ENCODE results near the gene CYB5A. TPM values are rescaled to one million over a fixed set of nuclear protein-coding genes. Genes with fewer than 3 reads are reported as not detected.

The CYB5A gene
- total RNA-seq, 1 donor from 2014 or later, result 213 TPM

GRCh38 chr18:74326231-74326630 is 34.5 kb upstream of the CYB5A start:
- Mint-ChIP-seq H3K27me3 (no peaks in the 10 kb centered on the region), H3K27ac (peak overlapping the region; percentile 96), H3K36me3 (ENCODE audit: insufficient read depth) (no peaks in the 10 kb centered on the region), H3K4me1 (ENCODE audit: low read depth) (peaks cover 18% of the 10 kb centered on the region), H3K4me3 (ENCODE audit: low read depth) (no peak overlapping the region), H3K9me3 (ENCODE audit: low read depth) (no peaks in the 10 kb centered on the region)
- no peak for DNase-seq (ENCODE audit: low spot score, unreplicated experiment)
- no peak for TF ChIP-seq CTCF (IDR thresholded peaks at IDR 0.05; ENCODE audit: unreplicated experiment)

- H3K27me3 Mint-ChIP-seq, result no peaks in the 10 kb centered on the region
Observed at GRCh38 chr18:74316257-74317170, 24.8 kb upstream of the CYB5A start.

GRCh38 chr18:74315464-74316256 is 23.9 kb upstream of the CYB5A start, which contains the start of gene C18orf63:
Gene C18orf63 (plus strand): TSS chr18:74315839. CDS start chr18:74317866, 2,027 bp downstream.
- Mint-ChIP-seq H3K27ac (no peak within 1 kb of the TSS), H3K27me3 (no peaks in the 10 kb centered on the region), H3K4me1 (ENCODE audit: low read depth) (peaks cover 2% of the 10 kb centered on the region)

More at GRCh38 chr18:74316257-74317170, 24.8 kb upstream of the CYB5A start:
- TF ChIP-seq CTCF (IDR thresholded peaks at IDR 0.05; ENCODE audit: unreplicated experiment), result no peak
- Mint-ChIP-seq H3K36me3 (ENCODE audit: insufficient read depth) (no peaks in the 10 kb centered on the region), H3K4me1 (ENCODE audit: low read depth) (peaks cover 2% of the 10 kb centered on the region), H3K9me3 (ENCODE audit: low read depth) (no peaks in the 10 kb centered on the region), H3K27ac (no peak overlapping the region), H3K4me3 (ENCODE audit: low read depth) (no peak overlapping the region)
- DNase-seq (ENCODE audit: low spot score, unreplicated experiment), result no peak

GRCh38 chr18:74314759-74315463 is 23.1 kb upstream of the CYB5A start:
- Mint-ChIP-seq H3K27me3 (no peaks in the 10 kb centered on the region), H3K4me1 (ENCODE audit: low read depth) (peaks cover 2% of the 10 kb centered on the region), H3K36me3 (ENCODE audit: insufficient read depth) (no peaks in the 10 kb centered on the region), H3K4me3 (ENCODE audit: low read depth) (no peak overlapping the region), H3K27ac (no peak overlapping the region), H3K9me3 (ENCODE audit: low read depth) (no peaks in the 10 kb centered on the region)
- no peak for TF ChIP-seq CTCF (IDR thresholded peaks at IDR 0.05; ENCODE audit: unreplicated experiment)
- DNase-seq (ENCODE audit: low spot score, unreplicated experiment), result no peak

More at GRCh38 chr18:74315464-74316256, 23.9 kb upstream of the CYB5A start, which contains the start of gene C18orf63:
- Mint-ChIP-seq H3K36me3 (ENCODE audit: insufficient read depth) (no peaks in the 10 kb centered on the region), H3K4me3 (ENCODE audit: low read depth) (no peak within 1 kb of the TSS), H3K9me3 (ENCODE audit: low read depth) (no peaks in the 10 kb centered on the region)
- no peak for TF ChIP-seq CTCF (IDR thresholded peaks at IDR 0.05; ENCODE audit: unreplicated experiment)
- DNase-seq (ENCODE audit: low spot score, unreplicated experiment), result no peak
